ENCODE results near the gene TBKBP1.

The TBKBP1 gene

DNA sequence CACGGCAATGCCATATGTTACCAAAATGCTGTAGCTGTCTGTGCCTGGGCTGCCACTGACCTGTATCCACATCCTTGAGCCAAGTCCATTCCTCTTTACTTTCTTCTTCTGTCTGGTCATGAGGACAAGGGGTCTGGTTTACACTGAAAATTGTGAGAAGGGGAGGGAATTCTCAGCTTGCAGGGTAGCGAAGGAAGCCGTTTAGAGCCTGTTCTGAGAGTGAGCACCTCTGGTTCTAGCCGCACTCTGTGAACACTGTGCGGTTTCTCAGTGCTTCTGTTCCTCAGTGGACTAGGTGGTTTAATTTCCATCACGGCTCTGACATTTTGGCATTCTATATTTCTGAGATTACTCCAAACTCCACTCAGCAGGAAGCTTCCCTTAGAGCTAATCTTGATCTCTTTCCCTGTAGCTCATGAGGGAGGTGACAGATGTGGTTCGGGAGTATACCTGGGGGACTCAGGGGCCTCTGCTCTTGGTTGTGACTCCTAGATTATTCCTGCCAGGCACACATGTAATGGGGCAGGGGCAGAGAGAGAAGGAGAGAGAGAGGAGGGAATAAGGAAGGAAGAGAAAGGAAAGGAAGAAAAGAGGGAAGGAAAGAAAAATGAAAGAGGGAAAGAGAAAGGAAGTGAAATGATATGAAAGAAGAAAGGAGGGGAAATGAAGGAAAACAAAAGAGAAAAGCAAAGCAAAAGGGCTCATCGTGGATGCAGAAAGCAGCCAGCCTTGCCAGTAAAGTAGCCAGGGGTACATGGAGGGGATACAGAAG, 24.9 kb downstream of the TBKBP1 start:
- H3K4me3 ChIP-seq (replicated peaks; ENCODE audit: insufficient read depth, low read length): no peak overlapping the region
- no peak overlapping the region for H3K27ac ChIP-seq (replicated peaks)
- H3K27me3 ChIP-seq (ENCODE audit: insufficient read depth, poor library complexity, severe bottlenecking): peaks cover 32% of the 10 kb centered on the region

DNA sequence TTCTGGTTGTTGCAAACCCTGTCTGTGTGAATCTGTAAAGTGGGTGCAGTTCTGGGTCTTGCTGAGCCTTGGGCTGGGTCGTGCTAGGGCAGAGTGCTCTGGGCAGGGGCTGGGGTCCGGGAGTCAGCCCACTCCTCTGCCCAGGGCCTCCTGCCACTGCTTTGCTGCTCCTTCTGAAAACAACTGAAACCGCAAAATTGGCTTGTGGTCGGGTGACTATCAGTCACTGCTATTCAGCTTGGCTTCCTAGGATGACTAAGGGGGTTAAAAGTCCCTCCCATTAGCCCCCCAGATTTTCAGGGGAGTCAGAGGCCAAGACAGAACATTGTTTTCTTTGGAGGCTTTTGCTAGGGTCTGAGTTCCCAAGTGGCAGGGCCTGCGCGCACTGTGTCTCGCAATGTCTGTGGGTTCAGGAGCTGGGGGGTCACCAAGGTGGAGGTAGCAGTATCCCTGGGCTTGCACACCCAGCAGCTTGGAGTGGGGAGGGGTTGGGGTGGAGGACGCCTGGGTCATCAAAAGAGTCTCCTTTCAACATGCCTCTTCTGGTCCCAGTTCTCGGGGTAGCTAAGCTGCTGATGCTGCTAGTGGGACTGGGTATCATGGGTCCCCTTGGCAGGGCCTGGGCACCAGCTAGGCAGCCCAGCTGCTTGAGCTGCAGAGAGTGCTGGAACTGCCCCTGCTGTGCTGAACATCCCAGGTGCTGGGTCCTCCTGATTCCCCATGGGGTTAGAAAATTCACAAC, 25.6 kb downstream of the TBKBP1 start:
- Histone ChIP-seq H3K27ac (replicated peaks) (no peak overlapping the region), H3K4me3 (replicated peaks; ENCODE audit: insufficient read depth, low read length) (no peak overlapping the region), H3K27me3 (ENCODE audit: insufficient read depth, poor library complexity, severe bottlenecking) (peaks cover 26% of the 10 kb centered on the region)
- DNase-seq (ENCODE audit: low read depth in 1 of 2, low spot score in 1 of 2): peak in 1 of 2 experiments; percentile 50
- TF ChIP-seq SPI1 (IDR thresholded peaks at IDR 0.05; ENCODE audit: borderline replicate concordance, low read depth): no peak
- TF ChIP-seq, protein P1, sequence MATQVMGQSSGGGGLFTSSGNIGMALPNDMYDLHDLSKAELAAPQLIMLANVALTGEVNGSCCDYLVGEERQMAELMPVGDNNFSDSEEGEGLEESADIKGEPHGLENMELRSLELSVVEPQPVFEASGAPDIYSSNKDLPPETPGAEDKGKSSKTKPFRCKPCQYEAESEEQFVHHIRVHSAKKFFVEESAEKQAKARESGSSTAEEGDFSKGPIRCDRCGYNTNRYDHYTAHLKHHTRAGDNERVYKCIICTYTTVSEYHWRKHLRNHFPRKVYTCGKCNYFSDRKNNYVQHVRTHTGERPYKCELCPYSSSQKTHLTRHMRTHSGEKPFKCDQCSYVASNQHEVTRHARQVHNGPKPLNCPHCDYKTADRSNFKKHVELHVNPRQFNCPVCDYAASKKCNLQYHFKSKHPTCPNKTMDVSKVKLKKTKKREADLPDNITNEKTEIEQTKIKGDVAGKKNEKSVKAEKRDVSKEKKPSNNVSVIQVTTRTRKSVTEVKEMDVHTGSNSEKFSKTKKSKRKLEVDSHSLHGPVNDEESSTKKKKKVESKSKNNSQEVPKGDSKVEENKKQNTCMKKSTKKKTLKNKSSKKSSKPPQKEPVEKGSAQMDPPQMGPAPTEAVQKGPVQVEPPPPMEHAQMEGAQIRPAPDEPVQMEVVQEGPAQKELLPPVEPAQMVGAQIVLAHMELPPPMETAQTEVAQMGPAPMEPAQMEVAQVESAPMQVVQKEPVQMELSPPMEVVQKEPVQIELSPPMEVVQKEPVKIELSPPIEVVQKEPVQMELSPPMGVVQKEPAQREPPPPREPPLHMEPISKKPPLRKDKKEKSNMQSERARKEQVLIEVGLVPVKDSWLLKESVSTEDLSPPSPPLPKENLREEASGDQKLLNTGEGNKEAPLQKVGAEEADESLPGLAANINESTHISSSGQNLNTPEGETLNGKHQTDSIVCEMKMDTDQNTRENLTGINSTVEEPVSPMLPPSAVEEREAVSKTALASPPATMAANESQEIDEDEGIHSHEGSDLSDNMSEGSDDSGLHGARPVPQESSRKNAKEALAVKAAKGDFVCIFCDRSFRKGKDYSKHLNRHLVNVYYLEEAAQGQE (IDR thresholded peaks at IDR 0.05; ENCODE audit: insufficient replicate concordance, low read depth): no peak

More for the DNA sequence above, 24.9 kb downstream of the TBKBP1 start:
- DNase-seq (ENCODE audit: low read depth in 1 of 2, low spot score in 1 of 2): no peak
- TF ChIP-seq, protein P2, sequence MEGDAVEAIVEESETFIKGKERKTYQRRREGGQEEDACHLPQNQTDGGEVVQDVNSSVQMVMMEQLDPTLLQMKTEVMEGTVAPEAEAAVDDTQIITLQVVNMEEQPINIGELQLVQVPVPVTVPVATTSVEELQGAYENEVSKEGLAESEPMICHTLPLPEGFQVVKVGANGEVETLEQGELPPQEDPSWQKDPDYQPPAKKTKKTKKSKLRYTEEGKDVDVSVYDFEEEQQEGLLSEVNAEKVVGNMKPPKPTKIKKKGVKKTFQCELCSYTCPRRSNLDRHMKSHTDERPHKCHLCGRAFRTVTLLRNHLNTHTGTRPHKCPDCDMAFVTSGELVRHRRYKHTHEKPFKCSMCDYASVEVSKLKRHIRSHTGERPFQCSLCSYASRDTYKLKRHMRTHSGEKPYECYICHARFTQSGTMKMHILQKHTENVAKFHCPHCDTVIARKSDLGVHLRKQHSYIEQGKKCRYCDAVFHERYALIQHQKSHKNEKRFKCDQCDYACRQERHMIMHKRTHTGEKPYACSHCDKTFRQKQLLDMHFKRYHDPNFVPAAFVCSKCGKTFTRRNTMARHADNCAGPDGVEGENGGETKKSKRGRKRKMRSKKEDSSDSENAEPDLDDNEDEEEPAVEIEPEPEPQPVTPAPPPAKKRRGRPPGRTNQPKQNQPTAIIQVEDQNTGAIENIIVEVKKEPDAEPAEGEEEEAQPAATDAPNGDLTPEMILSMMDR (IDR thresholded peaks at IDR 0.05; ENCODE audit: insufficient read depth, low read length): no peak
- TF ChIP-seq SPI1 (IDR thresholded peaks at IDR 0.05; ENCODE audit: borderline replicate concordance, low read depth): no peak
- TF ChIP-seq, protein P1 (IDR thresholded peaks at IDR 0.05; ENCODE audit: insufficient replicate concordance, low read depth): no peak
- TF ChIP-seq POLR2AphosphoS5 (IDR thresholded peaks at IDR 0.05; ENCODE audit: low read depth): no peak
- TF ChIP-seq GABPA (IDR thresholded peaks at IDR 0.05; ENCODE audit: low read depth): no peak

DNA sequence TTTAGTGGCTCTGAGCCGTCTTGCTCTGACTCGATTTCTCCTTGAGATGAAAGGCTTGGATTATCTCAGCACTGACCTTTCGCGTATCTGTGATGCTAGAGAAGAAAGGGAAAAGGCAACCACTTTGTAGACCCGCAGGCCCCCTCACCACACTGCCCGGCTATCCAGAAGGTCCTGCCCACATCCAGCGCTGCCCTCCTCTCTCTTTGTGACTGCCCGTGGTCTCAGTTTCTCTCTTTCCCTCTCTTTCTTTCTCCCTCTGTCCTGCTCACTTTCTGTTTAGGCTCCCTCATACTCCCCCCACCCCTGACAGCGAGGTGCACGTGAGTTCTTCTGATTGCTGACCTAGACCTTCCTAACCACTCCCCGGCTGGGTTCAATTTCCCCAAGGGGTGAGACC, 26.2 kb downstream of the TBKBP1 start:
- no peak for DNase-seq (ENCODE audit: low read depth in 1 of 2, low spot score in 1 of 2)
- TF ChIP-seq POLR2AphosphoS5 (IDR thresholded peaks at IDR 0.05; ENCODE audit: low read depth): no peak
- TF ChIP-seq, protein P2 (IDR thresholded peaks at IDR 0.05; ENCODE audit: insufficient read depth, low read length): no peak
- TF ChIP-seq SPI1 (IDR thresholded peaks at IDR 0.05; ENCODE audit: borderline replicate concordance, low read depth): no peak
- TF ChIP-seq GABPA (IDR thresholded peaks at IDR 0.05; ENCODE audit: low read depth): no peak
- TF ChIP-seq, protein P1 (IDR thresholded peaks at IDR 0.05; ENCODE audit: insufficient replicate concordance, low read depth): no peak
- Histone ChIP-seq H3K4me3 (replicated peaks; ENCODE audit: insufficient read depth, low read length) (no peak overlapping the region), H3K27ac (replicated peaks) (no peak overlapping the region), H3K27me3 (ENCODE audit: insufficient read depth, poor library complexity, severe bottlenecking) (peaks cover 27% of the 10 kb centered on the region)

All from HL-60 (cell line).